ENCODE results near the gene ATG7. TPM values are rescaled to one million over a fixed set of nuclear protein-coding genes. Genes with fewer than 3 reads are reported as not detected.
A peak's percentile ranks its signal among the peaks of the same experiment; 100 is the strongest.

Gene ATG7
- total RNA-seq, 1 experiment from 2014 or later: 36.0 TPM

GRCh38 chr3:11603628-11604027 lies 331.4 kb downstream of the ATG7 start:
- Histone ChIP-seq H3K36me3 (ENCODE audit: control insufficient read depth, insufficient read depth, low read length) (peaks cover 2% of the 10 kb centered on the region), H3K4me3 (ENCODE audit: low read depth in 2 of 2, low read length in 2 of 2) (peak overlapping the region; percentile 15 to 34), H3K27ac (ENCODE audit: low read length) (peak overlapping the region; percentile 97), H3K9me3 (ENCODE audit: control insufficient read depth, insufficient read depth, low read depth, low read length) (no peaks in the 10 kb centered on the region), H3K27me3 (ENCODE audit: control insufficient read depth, insufficient read depth, low read length) (no peaks in the 10 kb centered on the region), H3K4me1 (ENCODE audit: control insufficient read depth, insufficient read depth, low read length) (peaks cover 79% of the 10 kb centered on the region)
- TF ChIP-seq REST (IDR thresholded peaks at IDR 0.05; ENCODE audit: insufficient read depth in 1 of 2, low read depth in 2 of 2, low read length in 1 of 2) (no peak), TCF7L2 (IDR thresholded peaks at IDR 0.05; ENCODE audit: low read depth, low read length) (no peak), POLR2AphosphoS5 (IDR thresholded peaks at IDR 0.05; ENCODE audit: low read depth, low read length) (no peak), SIN3A (IDR thresholded peaks at IDR 0.05; ENCODE audit: borderline replicate concordance, insufficient read depth, low read depth, low read length) (no peak), CTCF (IDR thresholded peaks at IDR 0.05) (no peak)
- in situ Hi-C loops (cut with HindIII; ENCODE audit: low pct_unique_long_range_greater_than_20kb, low sequenced_read_pairs) (no loop called here), intact Hi-C loops (cut with micrococcal nuclease; ENCODE audit: unreplicated experiment) (loop anchor here (10.0 kb wide), 1 partner anchor 49 kb away; no protein-coding TSS in a partner anchor)
- DNase-seq (ENCODE audit: low read depth, low spot score): no peak
- ChIA-PET CTCF (no interaction called here), POLR2A (no interaction called here)
- ATAC-seq: peak; percentile 27; the same call in 1 of the 2 replicates
- BruUV-seq (replicated peaks): no TSS peak

- in situ Hi-C loops (cut with HindIII; ENCODE audit: low pct_unique_long_range_greater_than_20kb, low sequenced_read_pairs): no loop called here
Measured at GRCh38 chr3:11604139-11604892, 332.1 kb downstream of the ATG7 start.

More at GRCh38 chr3:11604139-11604892, 332.1 kb downstream of the ATG7 start:
- TF ChIP-seq REST (IDR thresholded peaks at IDR 0.05; ENCODE audit: insufficient read depth in 1 of 2, low read depth in 2 of 2, low read length in 1 of 2): no peak
- TF ChIP-seq POLR2AphosphoS5 (IDR thresholded peaks at IDR 0.05; ENCODE audit: low read depth, low read length): no peak
- TF ChIP-seq CTCF (IDR thresholded peaks at IDR 0.05): no peak
- TF ChIP-seq SIN3A (IDR thresholded peaks at IDR 0.05; ENCODE audit: borderline replicate concordance, insufficient read depth, low read depth, low read length): no peak
- no peak for TF ChIP-seq TCF7L2 (IDR thresholded peaks at IDR 0.05; ENCODE audit: low read depth, low read length)
- H3K36me3 ChIP-seq (ENCODE audit: control insufficient read depth, insufficient read depth, low read length): peaks cover 2% of the 10 kb centered on the region; the same call in 1 of the 2 replicates
- intact Hi-C loops (cut with micrococcal nuclease; ENCODE audit: unreplicated experiment): loop anchor here (10.0 kb wide), 1 partner anchor 50 kb away; no protein-coding TSS in a partner anchor
- H3K4me3 ChIP-seq (ENCODE audit: low read depth in 2 of 2, low read length in 2 of 2): peak overlapping the region; percentile 15 to 34
- H3K27me3 ChIP-seq (ENCODE audit: control insufficient read depth, insufficient read depth, low read length): no peaks in the 10 kb centered on the region
- no peaks in the 10 kb centered on the region for H3K9me3 ChIP-seq (ENCODE audit: control insufficient read depth, insufficient read depth, low read depth, low read length)
- ChIA-PET POLR2A (no interaction called here), CTCF (no interaction called here)
- ATAC-seq: peak; percentile 46
- peak overlapping the region; percentile 97 for H3K27ac ChIP-seq (ENCODE audit: low read length)
- BruUV-seq (replicated peaks): no TSS peak
- peaks cover 83% of the 10 kb centered on the region for H3K4me1 ChIP-seq (ENCODE audit: control insufficient read depth, insufficient read depth, low read length)
- DNase-seq (ENCODE audit: low read depth, low spot score): peak; percentile 65
